ENCODE data around the gene TMEM270.

- no peak for TF ChIP-seq CTCF (IDR thresholded peaks at IDR 0.05)
- TF ChIP-seq POLR2AphosphoS5 (IDR thresholded peaks at IDR 0.05; ENCODE audit: low read depth, low read length) = no peak
Observed at GRCh38 chr7:73840715-73841379, 20.1 kb upstream of the TMEM270 start.

Data from Panc1 (cell line).